GM19043 (cell line): ENCODE data around the gene RRP8.
A peak's percentile ranks its signal among the peaks of the same experiment; 100 is the strongest.

ENCODE experiments used
- ATAC-seq: cut with Tn5 transposase; IDR thresholded peaks from one replicate; pipeline ENCODE4 v1.9.1; 2021; ENCODE audit warnings: low read depth; ENCODE audit not compliant: unreplicated experiment

Gene RRP8

GRCh38 chr11:6633422-6634408, 30.3 kb upstream of the RRP8 start:
- ATAC-seq: no peak

- no peak for ATAC-seq
Observed at GRCh38 chr11:6632116-6633073, 29.0 kb upstream of the RRP8 start.

GRCh38 chr11:6631361-6631890, 28.0 kb upstream of the RRP8 start:
- no peak for ATAC-seq

GRCh38 chr11:6630632-6631291, 27.3 kb upstream of the RRP8 start:
- no peak for ATAC-seq

GRCh38 chr11:6629892-6630631, 26.6 kb upstream of the RRP8 start:
- ATAC-seq: no peak

GRCh38 chr11:6629573-6629891, 26.1 kb upstream of the RRP8 start:
- ATAC-seq: no peak

- ATAC-seq: no peak
Observed at GRCh38 chr11:6628526-6628925, 25.1 kb upstream of the RRP8 start.

- ATAC-seq: peak; percentile 78
Observed at GRCh38 chr11:6627762-6628241, 24.4 kb upstream of the RRP8 start.

GRCh38 chr11:6626971-6627761, 23.8 kb upstream of the RRP8 start:
- no peak for ATAC-seq

- ATAC-seq: no peak
Observed at GRCh38 chr11:6625832-6626420, 22.5 kb upstream of the RRP8 start.

- ATAC-seq: no peak
Observed at GRCh38 chr11:6625156-6625831, 21.9 kb upstream of the RRP8 start.

- ATAC-seq: no peak
Observed at GRCh38 chr11:6623391-6624363, 20.3 kb upstream of the RRP8 start.

- ATAC-seq: no peak
Observed at GRCh38 chr11:6622261-6623171, 19.1 kb upstream of the RRP8 start.

- ATAC-seq: no peak
Observed at GRCh38 chr11:6621711-6622211, 18.3 kb upstream of the RRP8 start.

GRCh38 chr11:6620636-6621035, 17.2 kb upstream of the RRP8 start:
- ATAC-seq: no peak
